H9 (cell line): ENCODE measurements around the gene TAS2R14. TPM values are rescaled to one million over a fixed set of nuclear protein-coding genes. Genes with fewer than 3 reads are reported as not detected.

Experiments used
- DNase-seq: peaks from one replicate; pipeline ENCODE4 v3.0.0-alpha.2; 2017
- H2AFZ ChIP-seq: one replicate; pipeline ENCODE4 v1.6.1; 2013; ENCODE audit warnings: mild to moderate bottlenecking, low read length, control low read depth, moderate library complexity
- H2AK5ac ChIP-seq: 2 replicates; pipeline ENCODE4 v1.6.1; 2013; ENCODE audit warnings: low read length, control low read depth, mixed read lengths; ENCODE audit not compliant: insufficient read length
- H2BK120ac ChIP-seq: one replicate; pipeline ENCODE4 v1.6.1; 2013; ENCODE audit warnings: low read depth, mild to moderate bottlenecking, low read length, control low read depth, inconsistent platforms; ENCODE audit not compliant: poor library complexity, severe bottlenecking
- H2BK12ac ChIP-seq: 2 replicates; pipeline ENCODE4 v1.6.1; 2013; ENCODE audit warnings: low read length, control low read depth, mixed read lengths, low read depth; ENCODE audit not compliant: insufficient read length
- H2BK15ac ChIP-seq: 2 replicates; pipeline ENCODE4 v1.6.1; 2013; ENCODE audit warnings: low read depth, low read length, control low read depth
- H2BK20ac ChIP-seq: one replicate; pipeline ENCODE4 v1.6.1; 2013; ENCODE audit warnings: low read depth, mild to moderate bottlenecking, low read length, control low read depth, inconsistent platforms; ENCODE audit not compliant: poor library complexity, severe bottlenecking
- H2BK5ac ChIP-seq: 2 replicates; pipeline ENCODE4 v1.6.1; 2013; ENCODE audit warnings: low read length, control low read depth, mixed read lengths; ENCODE audit not compliant: insufficient read length
- H3K14ac ChIP-seq: 2 replicates; pipeline ENCODE4 v1.6.1; 2013; ENCODE audit warnings: low read length, control low read depth; ENCODE audit not compliant: insufficient read depth
- H3K18ac ChIP-seq: 2 replicates; pipeline ENCODE4 v1.6.1; 2013; ENCODE audit warnings: low read depth, mild to moderate bottlenecking, mixed read lengths, low read length, control low read depth; ENCODE audit not compliant: insufficient read length
- H3K23ac ChIP-seq: 2 replicates; pipeline ENCODE4 v1.6.1; 2013; ENCODE audit warnings: low read length, control low read depth, mixed read lengths, low read depth; ENCODE audit not compliant: insufficient read length
- H3K23me2 ChIP-seq: 2 replicates; pipeline ENCODE4 v1.6.1; 2013; ENCODE audit warnings: low read depth, mild to moderate bottlenecking, mixed read lengths, low read length, control low read depth; ENCODE audit not compliant: insufficient read length, poor library complexity, severe bottlenecking
- H3K27ac ChIP-seq: 2 replicates; pipeline ENCODE4 v1.5.1; 2013; ENCODE audit warnings: low read length, control low read depth, mixed read lengths, low read depth; ENCODE audit not compliant: insufficient read length
- H3K27me3 ChIP-seq: 2 replicates; pipeline ENCODE4 v1.6.1; 2013; ENCODE audit warnings: low read length, control low read depth, inconsistent platforms; ENCODE audit not compliant: insufficient read depth
- H3K4ac ChIP-seq: 2 replicates; pipeline ENCODE4 v1.6.1; 2013; ENCODE audit warnings: low read depth, mild to moderate bottlenecking, control low read depth, inconsistent platforms, low read length, moderate library complexity
- H3K4me1 ChIP-seq: 2 replicates; pipeline ENCODE4 v1.6.1; 2013; ENCODE audit warnings: low read length, control low read depth, inconsistent platforms; ENCODE audit not compliant: insufficient read depth
- H3K4me2 ChIP-seq: 2 replicates; pipeline ENCODE4 v1.6.1; 2013; ENCODE audit warnings: low read length, control low read depth, mixed read lengths; ENCODE audit not compliant: insufficient read length, insufficient read depth
- H3K56ac ChIP-seq: 2 replicates; pipeline ENCODE4 v1.6.1; 2013; ENCODE audit warnings: low read depth, mild to moderate bottlenecking, mixed read lengths, low read length, control low read depth; ENCODE audit not compliant: insufficient read length
- H3K79me1 ChIP-seq: 2 replicates; pipeline ENCODE4 v1.6.1; 2013; ENCODE audit warnings: low read depth, mild to moderate bottlenecking, moderate library complexity, low read length, control low read depth, inconsistent platforms; ENCODE audit not compliant: insufficient read depth, poor library complexity, severe bottlenecking
- H3K79me2 ChIP-seq: 2 replicates; pipeline ENCODE4 v1.6.1; 2013; ENCODE audit warnings: low read length, control low read depth, inconsistent platforms; ENCODE audit not compliant: insufficient read depth
- H3K9ac ChIP-seq: 2 replicates; pipeline ENCODE4 v1.6.1; 2013; ENCODE audit warnings: low read length, control low read depth, mixed read lengths; ENCODE audit not compliant: insufficient read length; ENCODE audit errors: extremely low read depth
- H3K9me3 ChIP-seq: one replicate; pipeline ENCODE4 v1.6.1; 2013; ENCODE audit warnings: low read depth, low read length, inconsistent platforms; ENCODE audit not compliant: control insufficient read depth
- H3T11ph ChIP-seq: one replicate; pipeline ENCODE4 v1.6.1; 2013; ENCODE audit warnings: mild to moderate bottlenecking, low read length, control low read depth, inconsistent platforms
- H4K20me1 ChIP-seq: one replicate; pipeline ENCODE4 v1.6.1; 2013; ENCODE audit not compliant: control insufficient read depth, insufficient read length, insufficient read depth
- H4K5ac ChIP-seq: 2 replicates; pipeline ENCODE4 v1.6.1; 2013; ENCODE audit warnings: low read depth, mild to moderate bottlenecking, mixed read lengths, low read length, control low read depth; ENCODE audit not compliant: insufficient read length
- H4K8ac ChIP-seq: replicated peaks from 2 replicates; pipeline ENCODE4 v1.6.1; 2013; ENCODE audit warnings: low read length, control low read depth, mixed read lengths, low read depth; ENCODE audit not compliant: insufficient read length
- H4K91ac ChIP-seq: 2 replicates; pipeline ENCODE4 v1.6.1; 2013; ENCODE audit warnings: low read depth, mild to moderate bottlenecking, moderate library complexity, mixed read lengths, low read length, control low read depth; ENCODE audit not compliant: insufficient read length
- H3K27ac Mint-ChIP-seq, 3 experiments: 2 replicates in 2 of 3; 3 replicates in 1 of 3; pipeline ENCODE4 v1.8.0; 2020 to 2021; ENCODE audit warnings: mixed read lengths in 3 of 3, mild to moderate bottlenecking in 1 of 3, moderate library complexity in 1 of 3
- H3K27me3 Mint-ChIP-seq: 2 replicates; pipeline ENCODE4 v1.8.0; 2021; ENCODE audit warnings: low read depth, mild to moderate bottlenecking, moderate library complexity, mixed read lengths
- H3K36me3 Mint-ChIP-seq, 3 experiments: 2 replicates in 2 of 3; 3 replicates in 1 of 3; pipeline ENCODE4 v1.8.0; 2020 to 2021; ENCODE audit warnings: low read depth in 3 of 3, mixed read lengths in 3 of 3; ENCODE audit not compliant: insufficient read depth in 1 of 3
- H3K4me1 Mint-ChIP-seq, 2 experiments: 2 replicates each; pipeline ENCODE4 v1.8.0; 2020; ENCODE audit warnings: mixed read lengths in 2 of 2
- H3K4me3 Mint-ChIP-seq, 2 experiments: 2 replicates in 1 of 2; 3 replicates in 1 of 2; pipeline ENCODE4 v1.8.0; 2020 to 2021; ENCODE audit warnings: mild to moderate bottlenecking in 2 of 2, mixed read lengths in 2 of 2, moderate library complexity in 1 of 2
- H3K9me3 Mint-ChIP-seq, 2 experiments: 2 replicates in 1 of 2; 3 replicates in 1 of 2; pipeline ENCODE4 v1.8.0; 2020; ENCODE audit warnings: mild to moderate bottlenecking in 2 of 2, mixed read lengths in 2 of 2, moderate library complexity in 1 of 2
- WGBS: extraction: QIAGEN DNeasy Blood & Tissue Kit; methylation state at CpG from one replicate; pipeline ENCODE4 v1.1.7; 2013; ENCODE audit warnings: missing lambda C conversion rate, low lambda C conversion rate, mixed read lengths; ENCODE audit not compliant: insufficient read length; ENCODE audit errors: extremely low coverage; 5-methylcytosine and 5-hydroxymethylcytosine counted together
- total RNA-seq: library from RNA; stranded (reverse); gene quantifications from 2 replicates; pipeline ENCODE4 v1.2.1, GENCODE V29; 2021
- TF ChIP-seq, protein P1 (sequence below): fragments of 200-600 bp; sonication (generic); conservative IDR thresholded peaks from 3 replicates; pipeline ENCODE4 v1.8.0; 2021; ENCODE audit warnings: antibody characterized with exemption, mild to moderate bottlenecking

TAS2R14 gene
- total RNA-seq, 1 experiment from 2014 or later: 2.1 TPM

DNA sequence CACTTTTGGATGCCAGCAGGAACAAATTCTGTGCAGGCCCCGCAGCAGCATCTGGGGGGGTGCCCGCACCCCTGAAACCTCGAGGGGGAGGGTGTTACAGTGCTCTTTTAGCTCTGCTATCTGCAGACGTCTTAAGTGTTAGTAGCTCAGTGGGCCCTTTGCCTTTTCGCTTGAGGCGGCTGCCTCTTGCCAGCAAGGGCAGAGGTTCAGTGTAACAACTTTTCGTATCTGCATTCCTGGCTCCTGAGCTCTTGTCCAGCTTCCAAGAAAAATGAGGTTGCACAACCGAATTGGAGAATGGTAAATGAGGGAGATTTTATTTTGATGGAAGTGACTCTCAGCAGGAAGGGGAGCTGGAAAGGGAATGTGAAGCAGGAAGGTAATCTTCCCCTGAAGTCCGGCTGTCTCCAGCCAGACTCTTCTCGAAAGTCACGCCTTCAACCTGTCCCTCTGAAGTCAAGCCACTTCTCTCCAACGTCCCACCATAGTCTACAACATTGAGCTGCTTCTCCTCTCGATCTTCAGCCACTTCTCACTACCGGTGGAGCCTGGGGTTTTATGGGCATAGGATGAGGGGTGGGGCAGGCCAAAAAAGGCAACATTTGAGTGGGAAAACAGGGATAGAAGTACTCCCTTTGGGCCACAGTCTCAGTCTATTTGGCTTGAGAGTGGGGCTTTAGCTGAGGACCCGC, 29.8 kb upstream of the TAS2R14 start:
- Histone ChIP-seq H3K23me2 (no peaks in the 10 kb centered on the region), H2BK12ac (no peak overlapping the region), H3K27ac (no peak overlapping the region), H3K4me1 (no peaks in the 10 kb centered on the region), H3K23ac (no peak overlapping the region), H3K79me2 (no peaks in the 10 kb centered on the region), H3K18ac (no peak overlapping the region), H2AFZ (no peak overlapping the region), H3K79me1 (no peaks in the 10 kb centered on the region), H3K27me3 (no peaks in the 10 kb centered on the region), H3K4me2 (no peak overlapping the region), H4K5ac (no peak overlapping the region), H3K14ac (no peak overlapping the region), H4K91ac (no peak overlapping the region), H2BK5ac (no peak overlapping the region), H4K20me1 (no peaks in the 10 kb centered on the region), H2AK5ac (no peak overlapping the region), H3K9me3 (no peaks in the 10 kb centered on the region), H2BK20ac (no peak overlapping the region), H3K4ac (no peak overlapping the region), H3K56ac (no peak overlapping the region), H3K9ac (no peak overlapping the region), H3T11ph (no peak overlapping the region), H2BK120ac (no peak overlapping the region), H2BK15ac (no peak overlapping the region), H4K8ac (no peak overlapping the region)
- WGBS: no CpG with 5 or more reads among the region's 15 CpGs
- Mint-ChIP-seq H3K36me3 (peaks cover 0 to 10% (median 6%) of the 10 kb centered on the region in 3 experiments; a peak in 6 of 7 replicates), H3K27me3 (no peaks in the 10 kb centered on the region), H3K27ac (peak overlapping the region; percentile 10 to 34 (median 31); a peak in 4 of 7 replicates), H3K9me3 (no peaks in the 10 kb centered on the region), H3K4me3 (no peak overlapping the region), H3K4me1 (no peaks in the 10 kb centered on the region)
- TF ChIP-seq, protein P1, sequence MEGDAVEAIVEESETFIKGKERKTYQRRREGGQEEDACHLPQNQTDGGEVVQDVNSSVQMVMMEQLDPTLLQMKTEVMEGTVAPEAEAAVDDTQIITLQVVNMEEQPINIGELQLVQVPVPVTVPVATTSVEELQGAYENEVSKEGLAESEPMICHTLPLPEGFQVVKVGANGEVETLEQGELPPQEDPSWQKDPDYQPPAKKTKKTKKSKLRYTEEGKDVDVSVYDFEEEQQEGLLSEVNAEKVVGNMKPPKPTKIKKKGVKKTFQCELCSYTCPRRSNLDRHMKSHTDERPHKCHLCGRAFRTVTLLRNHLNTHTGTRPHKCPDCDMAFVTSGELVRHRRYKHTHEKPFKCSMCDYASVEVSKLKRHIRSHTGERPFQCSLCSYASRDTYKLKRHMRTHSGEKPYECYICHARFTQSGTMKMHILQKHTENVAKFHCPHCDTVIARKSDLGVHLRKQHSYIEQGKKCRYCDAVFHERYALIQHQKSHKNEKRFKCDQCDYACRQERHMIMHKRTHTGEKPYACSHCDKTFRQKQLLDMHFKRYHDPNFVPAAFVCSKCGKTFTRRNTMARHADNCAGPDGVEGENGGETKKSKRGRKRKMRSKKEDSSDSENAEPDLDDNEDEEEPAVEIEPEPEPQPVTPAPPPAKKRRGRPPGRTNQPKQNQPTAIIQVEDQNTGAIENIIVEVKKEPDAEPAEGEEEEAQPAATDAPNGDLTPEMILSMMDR: no peak
- no peak for DNase-seq
